ENCODE measurements around the gene NR4A1.

Gene NR4A1

GRCh38 chr12:52011602-52012214, 39.5 kb upstream of the NR4A1 start:
- Mint-ChIP-seq H3K4me3 (no peak overlapping the region), H3K27me3 (no peaks in the 10 kb centered on the region), H3K27ac (no peak overlapping the region), H3K9me3 (no peaks in the 10 kb centered on the region), H3K4me1 (ENCODE audit: low read depth) (peaks cover 9% of the 10 kb centered on the region), H3K36me3 (ENCODE audit: low read depth) (peaks cover 41% of the 10 kb centered on the region)
- DNase-seq, result no peak

GRCh38 chr12:52013626-52014310, 37.5 kb upstream of the NR4A1 start:
- H3K9me3 Mint-ChIP-seq, result no peaks in the 10 kb centered on the region
- peaks cover 41% of the 10 kb centered on the region for H3K36me3 Mint-ChIP-seq (ENCODE audit: low read depth)
- H3K27ac Mint-ChIP-seq, result no peak overlapping the region
- no peaks in the 10 kb centered on the region for H3K27me3 Mint-ChIP-seq
- H3K4me1 Mint-ChIP-seq (ENCODE audit: low read depth), result no peaks in the 10 kb centered on the region
- H3K4me3 Mint-ChIP-seq, result no peak overlapping the region
- no peak for DNase-seq

GRCh38 chr12:52014567-52015530, 36.4 kb upstream of the NR4A1 start:
- no peak for DNase-seq
- H3K4me3 Mint-ChIP-seq, result no peak overlapping the region
- H3K36me3 Mint-ChIP-seq (ENCODE audit: low read depth), result peaks cover 38% of the 10 kb centered on the region
- no peaks in the 10 kb centered on the region for H3K4me1 Mint-ChIP-seq (ENCODE audit: low read depth)
- no peaks in the 10 kb centered on the region for H3K27me3 Mint-ChIP-seq
- no peaks in the 10 kb centered on the region for H3K9me3 Mint-ChIP-seq
- no peak overlapping the region for H3K27ac Mint-ChIP-seq

GRCh38 chr12:52015532-52016041, 35.7 kb upstream of the NR4A1 start:
- H3K27ac Mint-ChIP-seq, result no peak overlapping the region
- peaks cover 7% of the 10 kb centered on the region for H3K4me1 Mint-ChIP-seq (ENCODE audit: low read depth)
- H3K27me3 Mint-ChIP-seq, result no peaks in the 10 kb centered on the region
- peaks cover 33% of the 10 kb centered on the region for H3K36me3 Mint-ChIP-seq (ENCODE audit: low read depth)
- H3K4me3 Mint-ChIP-seq, result no peak overlapping the region
- DNase-seq, result no peak
- H3K9me3 Mint-ChIP-seq, result no peaks in the 10 kb centered on the region

- Mint-ChIP-seq H3K36me3 (ENCODE audit: low read depth) (peaks cover 10% of the 10 kb centered on the region), H3K27ac (no peak overlapping the region), H3K9me3 (no peaks in the 10 kb centered on the region), H3K4me1 (ENCODE audit: low read depth) (peaks cover 20% of the 10 kb centered on the region), H3K27me3 (no peaks in the 10 kb centered on the region), H3K4me3 (no peak overlapping the region)
- DNase-seq, result no peak
Observed at GRCh38 chr12:52018433-52019112, 32.7 kb upstream of the NR4A1 start.

GRCh38 chr12:52019113-52019770, 32.0 kb upstream of the NR4A1 start:
- H3K4me3 Mint-ChIP-seq, result no peak overlapping the region
- H3K9me3 Mint-ChIP-seq, result no peaks in the 10 kb centered on the region
- peaks cover 5% of the 10 kb centered on the region for H3K36me3 Mint-ChIP-seq (ENCODE audit: low read depth)
- H3K27me3 Mint-ChIP-seq, result no peaks in the 10 kb centered on the region
- DNase-seq, result no peak
- H3K4me1 Mint-ChIP-seq (ENCODE audit: low read depth), result peaks cover 25% of the 10 kb centered on the region
- H3K27ac Mint-ChIP-seq, result no peak overlapping the region

- peaks cover 40% of the 10 kb centered on the region for H3K4me1 Mint-ChIP-seq (ENCODE audit: low read depth)
- H3K27me3 Mint-ChIP-seq, result no peaks in the 10 kb centered on the region
- no peaks in the 10 kb centered on the region for H3K9me3 Mint-ChIP-seq
- DNase-seq, result peak; percentile 72
- no peak overlapping the region for H3K4me3 Mint-ChIP-seq
- peaks cover 3% of the 10 kb centered on the region for H3K36me3 Mint-ChIP-seq (ENCODE audit: low read depth)
- no peak overlapping the region for H3K27ac Mint-ChIP-seq
Observed at GRCh38 chr12:52020539-52021336, 30.5 kb upstream of the NR4A1 start.

GRCh38 chr12:52022841-52023181, 28.4 kb upstream of the NR4A1 start:
- H3K27me3 Mint-ChIP-seq, result no peaks in the 10 kb centered on the region
- no peak for DNase-seq
- H3K27ac Mint-ChIP-seq, result no peak overlapping the region
- H3K9me3 Mint-ChIP-seq, result no peaks in the 10 kb centered on the region
- H3K4me1 Mint-ChIP-seq (ENCODE audit: low read depth), result peaks cover 45% of the 10 kb centered on the region
- H3K36me3 Mint-ChIP-seq (ENCODE audit: low read depth), result no peaks in the 10 kb centered on the region
- peak overlapping the region; percentile 80 for H3K4me3 Mint-ChIP-seq

GRCh38 chr12:52023182-52023975, 27.9 kb upstream of the NR4A1 start:
- peak; percentile 97 for DNase-seq
- Mint-ChIP-seq H3K27ac (peak overlapping the region; percentile 94), H3K4me1 (ENCODE audit: low read depth) (peaks cover 45% of the 10 kb centered on the region), H3K36me3 (ENCODE audit: low read depth) (no peaks in the 10 kb centered on the region), H3K27me3 (no peaks in the 10 kb centered on the region), H3K4me3 (peak overlapping the region; percentile 80), H3K9me3 (no peaks in the 10 kb centered on the region)

GRCh38 chr12:52023976-52024688, 27.1 kb upstream of the NR4A1 start:
- H3K27ac Mint-ChIP-seq, result peak overlapping the region; percentile 94
- no peaks in the 10 kb centered on the region for H3K27me3 Mint-ChIP-seq
- H3K4me1 Mint-ChIP-seq (ENCODE audit: low read depth), result peaks cover 45% of the 10 kb centered on the region

GRCh38 chr12:52024845-52025230, 26.4 kb upstream of the NR4A1 start:
- DNase-seq, result peak; percentile 64
- no peaks in the 10 kb centered on the region for H3K27me3 Mint-ChIP-seq
- peaks cover 45% of the 10 kb centered on the region for H3K4me1 Mint-ChIP-seq (ENCODE audit: low read depth)
- H3K4me3 Mint-ChIP-seq, result peak overlapping the region; percentile 80
- H3K27ac Mint-ChIP-seq, result peak overlapping the region; percentile 94
- no peaks in the 10 kb centered on the region for H3K36me3 Mint-ChIP-seq (ENCODE audit: low read depth)
- H3K9me3 Mint-ChIP-seq, result no peaks in the 10 kb centered on the region

More at GRCh38 chr12:52023976-52024688, 27.1 kb upstream of the NR4A1 start:
- peak overlapping the region; percentile 80 for H3K4me3 Mint-ChIP-seq
- no peak for DNase-seq
- H3K36me3 Mint-ChIP-seq (ENCODE audit: low read depth), result no peaks in the 10 kb centered on the region
- H3K9me3 Mint-ChIP-seq, result no peaks in the 10 kb centered on the region

GRCh38 chr12:52026263-52026662, 25.0 kb upstream of the NR4A1 start:
- Mint-ChIP-seq H3K4me3 (no peak overlapping the region), H3K27me3 (no peaks in the 10 kb centered on the region), H3K36me3 (ENCODE audit: low read depth) (no peaks in the 10 kb centered on the region), H3K9me3 (no peaks in the 10 kb centered on the region), H3K27ac (no peak overlapping the region), H3K4me1 (ENCODE audit: low read depth) (peaks cover 33% of the 10 kb centered on the region)
- no peak for DNase-seq
